ACHN (cell line): ENCODE measurements around the gene TBL3.
"Not testable (repeated sequence)": the region's sequence is repeated elsewhere in the genome, so short reads cannot be mapped to it uniquely, and the experiment has no call there.

Experiments
- DNase-seq: peaks from one replicate; pipeline ENCODE4 v3.0.0-alpha.2; 2015
- in situ Hi-C: cut with HindIII; loops from 2 replicates; pipeline ENCODE4 v1.10.0; 2017; ENCODE audit warnings: low sequenced_read_pairs, low pct_ligation_motif_present, low pct_unique_long_range_greater_than_20kb

The TBL3 gene

DNA sequence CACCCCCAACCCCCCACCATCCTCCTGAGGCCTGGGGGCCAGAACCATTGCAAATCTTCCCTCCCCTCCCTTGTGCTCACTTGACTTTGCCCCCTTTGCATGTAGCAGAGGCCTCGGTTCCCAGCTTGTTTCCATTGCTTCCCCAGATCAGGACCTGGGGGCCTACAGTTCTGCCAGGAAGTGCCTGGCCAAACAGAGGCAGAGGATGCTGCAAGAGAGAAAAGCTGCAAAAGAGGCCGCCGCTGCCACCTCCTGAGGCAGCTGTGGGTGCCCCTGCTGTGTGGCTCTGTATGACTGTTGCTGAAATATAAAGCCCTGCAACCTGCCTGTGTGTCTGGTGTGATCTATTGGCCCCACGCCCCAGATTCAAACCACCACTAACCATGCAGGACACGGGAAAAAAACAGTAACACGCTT is 10.2 kb upstream of the TBL3 start:
- in situ Hi-C loops: no loop called here
- no peak for DNase-seq

DNA sequence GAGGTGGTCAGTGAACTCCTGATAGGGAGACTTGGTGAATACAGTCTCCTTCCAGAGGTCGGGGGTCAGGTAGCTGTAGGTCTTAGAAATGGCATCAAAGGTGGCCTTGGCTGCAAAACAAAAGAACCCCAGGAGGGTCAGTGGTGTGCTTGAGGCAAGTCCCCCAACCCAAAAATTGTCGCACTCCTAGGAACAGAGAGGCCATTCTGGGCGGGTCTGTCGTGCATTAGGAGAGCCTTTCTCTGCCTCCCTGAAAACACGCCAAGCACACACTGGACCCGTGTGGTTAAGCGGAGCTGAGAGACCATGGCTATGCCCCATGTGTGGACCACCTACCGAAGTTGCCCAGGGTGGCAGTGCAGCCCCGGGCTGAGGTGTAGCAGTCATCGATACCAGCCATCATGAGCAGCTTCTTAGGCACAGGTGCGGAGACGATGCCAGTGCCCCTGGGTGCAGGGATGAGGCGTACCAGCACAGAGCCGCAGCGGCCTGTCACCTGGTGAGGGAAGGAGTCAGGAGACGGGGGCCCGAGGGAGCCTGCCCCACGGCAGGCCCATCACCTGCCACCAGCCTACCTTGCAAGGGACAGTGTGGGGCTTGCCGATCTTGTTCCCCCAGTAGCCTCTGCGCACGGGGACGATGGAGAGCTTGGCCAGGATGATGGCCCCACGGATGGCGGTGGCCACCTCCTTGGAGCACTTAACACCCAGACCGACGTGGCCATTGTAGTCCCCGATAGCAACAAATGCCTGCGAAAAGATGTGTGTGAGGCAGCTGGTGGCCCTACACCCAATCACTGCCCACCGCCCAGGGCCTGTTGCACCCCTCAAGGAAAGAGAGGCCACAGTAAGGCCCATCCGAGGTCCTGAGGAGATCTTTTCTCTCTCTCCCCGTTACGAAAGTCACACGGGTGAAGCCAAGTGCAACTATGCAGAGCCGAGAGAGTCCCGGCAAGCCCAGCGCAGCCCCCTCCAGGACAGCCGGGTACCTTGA is 9.4 kb upstream of the TBL3 start:
- in situ Hi-C loops, DNase-seq: not testable (repeated sequence)

DNA sequence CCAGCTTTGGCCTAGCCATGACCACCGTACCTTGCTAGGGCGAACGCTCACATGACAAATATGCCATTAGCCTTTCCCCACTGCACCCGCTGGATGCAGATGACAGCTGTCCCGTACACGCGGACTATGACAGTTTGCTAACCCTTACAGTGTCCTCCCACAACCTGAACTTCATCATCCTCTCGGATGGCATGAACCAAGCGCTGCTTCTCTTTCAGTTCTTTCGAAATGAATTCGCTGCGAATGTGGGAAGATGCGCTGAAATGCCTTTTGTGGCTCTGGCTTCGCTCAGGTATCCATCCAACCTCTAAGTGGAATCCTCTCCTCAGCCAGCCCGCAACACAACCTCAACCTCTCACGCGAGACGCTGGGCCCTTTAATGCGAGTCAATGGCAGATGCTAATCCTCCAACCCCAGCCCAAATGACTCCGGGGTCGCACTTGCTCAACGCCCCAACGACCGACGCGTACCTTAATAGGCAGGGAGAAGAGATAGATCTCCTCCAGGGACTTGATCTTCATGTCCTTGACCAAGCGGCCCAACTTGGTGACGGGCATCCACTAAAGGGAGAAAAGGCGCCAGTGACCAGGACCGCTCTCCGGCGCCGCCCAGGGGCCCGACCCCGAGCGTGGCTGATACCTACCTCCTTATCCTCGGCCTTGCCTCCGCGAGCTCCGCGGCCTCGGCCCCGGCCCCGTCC is 7.9 kb upstream of the TBL3 start:
- peak; percentile 50 for DNase-seq
- in situ Hi-C loops: no loop called here

DNA sequence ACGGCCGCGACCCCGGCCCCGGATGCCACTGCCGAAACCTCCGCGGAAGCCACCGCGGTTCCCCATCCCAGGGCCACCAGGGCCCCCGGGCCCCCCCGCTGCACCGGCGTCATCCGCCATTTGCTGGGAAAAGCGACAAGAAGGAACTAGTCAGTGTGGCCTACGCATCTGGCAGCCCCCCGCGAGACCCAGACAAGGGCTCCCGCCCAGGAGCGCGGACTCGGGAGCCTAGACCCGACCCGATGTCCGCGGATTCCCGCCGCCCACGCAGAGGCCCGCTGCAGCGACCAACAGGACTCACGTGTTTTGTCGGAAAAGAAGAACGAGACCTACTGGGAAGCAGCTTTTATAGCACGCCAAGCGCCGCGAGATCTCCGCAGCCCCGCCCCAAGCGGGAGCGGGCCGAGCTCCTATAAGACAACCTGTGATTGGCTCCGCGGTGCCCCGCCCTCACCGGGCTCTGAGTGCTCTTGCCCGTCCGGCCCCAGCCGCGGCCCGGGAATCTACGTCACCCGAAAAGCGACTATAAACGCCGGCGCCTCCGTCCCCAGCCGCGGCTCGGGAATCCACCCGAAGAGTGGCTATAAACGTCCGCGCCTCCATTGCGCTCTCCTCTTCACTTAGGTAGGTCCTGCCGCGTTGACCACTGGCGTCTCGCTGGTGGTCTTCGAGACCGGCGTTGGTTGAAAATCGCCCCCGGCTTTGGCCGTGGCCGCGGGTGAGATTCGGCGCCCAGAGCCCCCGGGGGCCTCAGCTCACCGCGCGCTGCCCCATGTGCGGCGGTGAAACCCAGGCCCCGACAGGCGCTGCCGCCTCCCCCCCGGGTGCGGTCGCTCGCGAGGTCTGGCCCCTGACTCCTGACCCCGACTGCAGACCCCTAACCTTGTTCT is 7.1 kb upstream of the TBL3 start, which contains the start of gene RPS2:
RPS2 (minus strand) TSS at position 321 of the 890 bp plus-strand sequence; CDS start at position 120, 201 bp downstream.
- in situ Hi-C loops: no loop called here
- DNase-seq: peak; percentile 99

DNA sequence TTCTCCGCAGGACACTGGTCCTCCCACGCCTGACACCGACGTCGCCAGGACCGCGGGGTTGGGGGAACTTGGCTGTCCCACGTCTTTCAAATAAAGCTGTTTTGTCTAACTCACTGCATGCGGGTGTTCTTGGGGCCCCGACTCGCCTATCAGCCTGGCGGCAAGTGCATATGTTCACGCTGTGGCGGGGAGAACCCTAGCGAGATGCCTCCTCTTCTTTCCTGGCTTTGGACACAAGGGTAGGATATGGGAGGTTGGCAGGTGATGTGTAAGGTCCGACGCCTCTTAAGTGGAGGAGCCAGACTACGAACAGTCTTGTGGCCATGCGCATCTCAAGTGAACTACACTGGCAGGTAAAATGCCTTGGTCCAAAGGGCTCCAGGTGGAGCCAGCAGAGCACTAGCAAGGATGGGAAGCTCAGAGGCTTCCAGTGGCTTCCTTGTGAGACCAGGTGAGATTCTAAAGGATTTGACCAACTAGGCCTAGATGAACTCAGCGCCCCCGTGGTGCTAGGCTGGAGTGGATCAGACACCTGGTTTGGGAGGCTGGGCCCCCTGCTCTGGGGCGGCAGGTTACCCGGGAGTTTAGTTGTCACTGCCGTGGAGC is 6.4 kb upstream of the TBL3 start:
- in situ Hi-C loops: no loop called here
- DNase-seq: no peak

DNA sequence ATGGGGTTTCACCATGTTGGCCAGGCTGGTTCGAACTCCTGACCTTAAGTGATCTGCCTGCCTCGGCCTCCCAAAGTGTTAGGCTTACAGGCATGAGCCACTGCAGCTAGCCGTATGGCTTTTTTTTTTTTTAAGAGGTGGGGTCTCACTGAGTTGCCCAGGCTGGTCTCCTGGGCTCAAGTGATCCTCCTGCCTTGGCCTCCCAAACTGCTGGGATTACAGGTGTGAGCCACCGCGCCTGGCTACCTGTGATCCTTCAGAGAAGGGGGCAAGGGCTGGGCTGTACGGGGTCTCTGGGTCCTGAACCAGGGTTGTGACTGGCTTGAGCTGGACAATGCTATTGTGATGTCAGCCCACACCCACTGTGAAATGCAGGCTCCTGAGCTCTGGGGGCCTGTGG is 5.4 kb upstream of the TBL3 start, which contains the start of gene RNF151:
RNF151 (plus strand) TSS at position 397 of the 400 bp plus-strand sequence. CDS start 26 bp downstream, outside the sequence.
- in situ Hi-C loops: no loop called here
- DNase-seq: no peak

DNA sequence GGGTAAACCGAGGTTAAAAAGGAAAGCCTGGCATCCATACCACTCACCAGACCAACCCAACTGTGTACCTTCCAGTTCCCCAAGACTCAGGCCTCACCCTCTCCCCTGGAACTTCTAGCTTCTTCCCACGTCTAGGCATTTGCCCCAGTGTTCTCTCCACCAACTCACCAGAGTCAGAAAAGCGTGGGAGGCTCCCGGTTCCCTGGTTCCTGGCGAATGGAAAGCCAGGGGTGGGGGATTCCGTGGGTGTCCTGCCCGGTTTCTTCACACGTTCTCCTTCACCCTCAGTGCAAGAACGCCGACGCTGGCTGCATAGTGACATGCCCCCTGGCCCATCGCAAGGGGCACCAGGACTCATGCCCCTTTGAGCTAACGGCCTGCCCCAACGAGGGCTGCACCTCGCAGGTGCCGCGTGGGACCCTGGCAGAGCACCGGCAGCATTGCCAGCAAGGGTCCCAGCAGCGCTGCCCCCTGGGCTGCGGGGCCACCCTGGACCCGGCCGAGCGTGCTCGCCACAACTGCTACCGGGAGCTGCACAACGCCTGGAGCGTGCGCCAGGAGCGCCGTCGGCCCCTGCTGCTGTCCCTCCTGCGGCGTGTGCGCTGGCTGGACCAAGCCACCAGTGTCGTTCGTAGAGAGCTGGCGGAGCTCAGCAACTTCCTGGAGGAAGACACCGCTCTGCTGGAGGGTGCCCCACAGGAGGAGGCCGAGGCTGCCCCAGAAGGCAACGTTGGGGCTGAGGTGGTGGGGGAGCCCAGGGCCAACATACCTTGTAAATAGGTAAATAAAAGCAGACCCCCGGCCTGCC is 3.5 kb upstream of the TBL3 start:
- in situ Hi-C loops: no loop called here
- DNase-seq: no peak

DNA sequence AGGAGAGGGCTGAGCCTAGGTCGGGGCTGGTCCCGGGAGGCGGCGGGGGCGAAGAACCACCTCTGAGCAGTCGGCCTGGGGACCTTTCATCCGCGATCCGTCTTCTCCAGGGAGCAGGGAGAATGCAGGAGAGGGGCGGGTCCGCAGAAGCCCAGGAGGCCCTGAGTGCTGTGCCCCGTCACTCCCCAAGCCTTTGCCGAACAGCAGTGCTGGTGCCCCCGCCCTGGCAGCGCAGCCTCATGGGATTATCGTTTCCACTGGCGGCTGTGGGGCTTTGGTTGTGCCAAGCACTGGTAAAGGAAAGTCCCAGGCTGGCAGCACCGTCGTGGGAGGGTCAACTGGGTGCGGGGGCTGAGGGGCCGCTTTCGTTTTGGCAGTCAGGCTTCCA is 631 bp downstream of the TBL3 start:
- in situ Hi-C loops: no loop called here
- DNase-seq: peak; percentile 55

DNA sequence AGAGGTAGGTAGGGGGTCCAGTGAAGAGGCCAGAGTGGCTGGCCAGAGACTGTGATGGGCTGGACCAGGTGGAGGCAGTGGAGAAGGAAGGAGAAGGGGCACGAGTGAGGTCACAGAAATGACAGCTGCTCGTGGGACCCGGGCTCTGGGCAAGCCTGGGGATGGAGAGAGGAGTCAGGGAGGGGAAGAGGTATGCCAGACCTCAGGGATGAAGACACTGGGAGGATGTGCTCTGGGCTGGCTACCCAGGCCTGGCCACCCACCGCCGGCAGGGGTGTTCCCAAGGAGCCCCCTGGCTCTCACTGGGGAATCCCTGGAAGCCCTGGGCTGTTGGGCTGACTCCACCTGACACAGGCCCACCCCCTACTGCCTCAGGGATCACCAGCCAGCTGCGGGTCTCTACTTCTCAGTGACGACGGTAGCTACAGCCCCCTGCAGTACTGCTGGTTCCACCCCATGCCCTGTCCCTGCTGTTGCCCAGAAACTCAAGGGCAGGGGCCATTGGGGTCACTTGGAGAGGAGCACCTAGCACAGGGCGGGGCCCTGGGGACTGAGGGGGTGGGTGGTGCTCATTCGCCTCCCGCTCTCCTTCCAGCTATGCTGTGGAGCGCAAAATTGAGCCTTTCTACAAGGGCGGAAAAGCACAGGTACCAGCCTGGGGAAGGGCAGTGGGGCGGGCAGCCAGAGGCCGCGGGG is 1.8 kb downstream of the TBL3 start:
- in situ Hi-C loops: no loop called here

DNA sequence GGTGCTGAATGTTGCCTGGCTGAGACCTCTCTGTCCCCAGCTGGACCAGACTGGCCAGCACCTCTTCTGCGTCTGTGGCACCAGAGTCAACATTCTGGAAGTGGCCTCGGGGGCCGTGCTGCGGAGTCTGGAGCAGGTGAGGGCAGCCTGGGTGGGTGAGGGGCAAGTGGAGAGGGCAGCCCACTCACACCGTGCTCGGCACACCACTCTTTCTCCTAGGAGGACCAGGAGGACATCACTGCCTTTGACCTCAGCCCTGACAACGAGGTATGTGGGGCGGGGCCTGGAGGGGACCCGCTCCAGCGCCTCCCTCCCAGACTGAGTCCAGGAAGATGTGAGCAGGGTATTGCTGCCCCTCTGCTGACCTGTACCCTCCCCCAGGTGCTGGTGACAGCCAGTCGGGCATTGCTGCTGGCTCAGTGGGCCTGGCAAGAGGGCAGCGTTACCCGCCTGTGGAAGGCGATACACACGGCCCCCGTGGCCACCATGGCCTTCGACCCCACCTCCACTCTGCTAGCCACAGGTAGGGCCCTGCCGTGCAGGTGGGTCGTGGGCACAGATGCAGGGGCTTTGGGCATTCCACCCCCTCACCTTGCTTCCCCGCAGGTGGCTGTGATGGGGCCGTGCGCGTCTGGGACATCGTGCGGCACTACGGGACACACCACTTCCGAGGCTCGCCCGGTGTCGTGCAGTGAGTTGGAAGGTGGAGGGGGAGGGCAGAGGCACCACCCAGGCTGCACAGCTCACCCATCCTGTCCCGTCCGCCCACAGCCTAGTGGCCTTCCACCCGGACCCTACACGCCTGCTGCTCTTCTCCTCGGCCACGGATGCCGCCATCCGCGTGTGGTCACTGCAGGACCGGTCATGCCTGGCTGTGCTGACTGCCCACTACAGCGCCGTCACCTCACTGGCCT is 2.6 kb downstream of the TBL3 start:
- in situ Hi-C loops: no loop called here
- no peak for DNase-seq

More for the DNA sequence above, 1.8 kb downstream of the TBL3 start:
- DNase-seq: no peak

DNA sequence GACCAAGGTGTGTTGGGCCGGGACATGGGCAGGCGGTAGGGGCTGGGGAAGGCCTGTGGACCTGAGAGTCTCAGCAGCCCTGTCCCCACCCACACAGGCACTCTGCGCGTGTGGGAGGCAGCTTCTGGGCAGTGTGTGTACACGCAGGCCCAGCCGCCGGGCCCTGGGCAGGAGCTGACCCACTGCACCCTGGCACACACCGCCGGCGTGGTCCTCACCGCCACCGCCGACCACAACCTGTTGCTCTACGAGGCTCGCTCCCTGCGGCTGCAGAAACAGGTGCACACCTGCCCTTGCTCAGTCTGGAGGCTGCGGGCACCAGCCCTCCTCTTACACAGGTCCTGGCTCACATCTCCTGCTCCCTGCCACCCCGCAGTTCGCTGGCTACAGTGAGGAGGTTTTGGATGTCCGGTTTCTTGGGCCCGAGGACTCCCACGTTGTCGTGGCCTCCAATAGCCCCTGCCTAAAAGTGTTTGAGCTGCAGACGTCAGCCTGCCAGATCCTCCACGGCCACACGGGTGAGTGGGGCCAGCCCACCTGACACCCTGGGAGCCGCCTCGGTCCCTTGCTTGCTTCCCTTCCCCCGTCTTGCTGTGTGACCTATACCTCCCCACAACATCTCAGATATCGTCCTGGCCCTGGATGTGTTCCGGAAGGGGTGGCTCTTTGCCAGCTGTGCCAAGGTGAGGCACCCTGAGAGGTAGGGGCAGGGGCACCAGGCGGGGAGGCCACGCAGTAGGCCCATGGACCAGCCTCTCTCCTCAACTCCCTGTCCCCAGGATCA is 3.8 kb downstream of the TBL3 start:
- in situ Hi-C loops: no loop called here
- DNase-seq: no peak

DNA sequence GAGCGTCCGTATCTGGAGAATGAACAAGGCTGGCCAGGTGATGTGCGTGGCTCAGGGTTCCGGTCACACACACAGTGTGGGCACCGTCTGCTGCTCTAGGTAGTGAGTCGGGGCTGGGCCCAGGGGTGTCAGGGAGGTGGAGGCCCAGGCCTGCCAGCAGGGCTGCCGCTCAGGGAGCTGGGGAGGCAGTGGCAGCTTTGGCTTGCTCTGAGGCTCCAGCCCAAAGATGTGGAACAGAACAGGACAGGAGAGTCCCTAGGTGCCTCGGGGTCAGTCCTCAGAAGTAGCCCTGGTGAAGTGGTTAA is 4.3 kb downstream of the TBL3 start:
- in situ Hi-C loops: no loop called here

DNA sequence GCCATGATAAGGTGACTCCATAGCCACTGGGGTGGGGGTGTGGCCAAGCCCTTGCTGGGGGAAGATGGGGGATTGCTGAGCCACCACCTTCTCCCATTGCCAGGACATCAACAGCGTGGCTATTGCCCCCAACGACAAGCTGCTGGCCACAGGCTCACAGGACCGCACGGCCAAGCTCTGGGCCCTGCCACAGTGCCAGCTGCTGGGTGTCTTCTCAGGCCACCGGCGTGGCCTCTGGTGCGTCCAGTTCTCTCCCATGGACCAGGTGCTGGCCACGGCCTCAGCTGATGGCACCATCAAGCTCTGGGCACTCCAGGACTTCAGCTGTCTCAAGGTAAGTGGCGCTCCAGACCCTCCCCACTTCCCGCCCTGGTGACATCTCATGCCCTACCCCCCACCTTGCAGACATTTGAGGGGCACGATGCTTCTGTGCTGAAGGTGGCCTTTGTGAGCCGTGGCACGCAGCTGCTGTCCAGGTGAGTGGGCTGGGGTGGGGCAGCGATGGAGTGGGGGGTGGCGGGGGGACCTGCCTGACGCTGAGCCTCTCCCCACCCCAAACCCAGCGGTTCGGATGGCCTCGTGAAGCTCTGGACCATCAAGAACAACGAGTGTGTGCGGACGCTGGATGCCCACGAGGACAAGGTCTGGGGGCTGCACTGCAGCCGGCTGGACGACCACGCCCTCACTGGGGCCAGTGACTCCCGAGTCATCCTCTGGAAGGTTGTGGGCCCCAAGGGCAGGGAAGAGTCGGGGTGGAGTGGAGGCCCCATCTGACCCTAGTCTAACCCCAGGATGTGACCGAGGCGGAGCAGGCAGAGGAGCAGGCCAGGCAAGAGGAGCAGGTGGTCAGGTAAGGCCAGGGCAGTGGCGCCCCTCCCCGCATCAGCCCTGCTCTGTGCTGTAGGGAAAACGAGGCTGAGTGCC is 5.4 kb downstream of the TBL3 start:
- in situ Hi-C loops: no loop called here
- no peak for DNase-seq

More for the DNA sequence above, 4.3 kb downstream of the TBL3 start:
- no peak for DNase-seq

DNA sequence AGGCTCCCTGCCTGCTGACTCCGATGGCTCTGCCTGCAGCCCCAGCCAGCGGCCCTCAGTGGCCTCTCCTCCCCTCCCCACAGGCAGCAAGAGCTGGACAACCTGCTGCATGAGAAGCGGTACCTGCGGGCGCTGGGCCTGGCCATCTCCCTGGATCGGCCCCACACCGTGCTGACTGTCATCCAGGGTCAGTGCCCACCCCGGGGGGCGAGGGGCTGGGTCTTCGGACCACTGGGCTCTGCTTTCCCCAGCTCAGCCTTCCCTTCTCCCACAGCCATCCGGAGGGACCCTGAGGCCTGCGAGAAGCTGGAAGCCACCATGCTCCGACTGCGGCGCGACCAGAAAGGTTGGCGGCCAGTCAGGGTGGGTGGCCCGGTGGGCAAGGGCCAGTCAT is 6.0 kb downstream of the TBL3 start:
- in situ Hi-C loops: no loop called here
- no peak for DNase-seq
